ENCODE data around the gene ADGRD1.
"Not testable (repeated sequence)": the region's sequence is repeated elsewhere in the genome, so short reads cannot be mapped to it uniquely, and the experiment has no call there.

The ADGRD1 gene

DNA sequence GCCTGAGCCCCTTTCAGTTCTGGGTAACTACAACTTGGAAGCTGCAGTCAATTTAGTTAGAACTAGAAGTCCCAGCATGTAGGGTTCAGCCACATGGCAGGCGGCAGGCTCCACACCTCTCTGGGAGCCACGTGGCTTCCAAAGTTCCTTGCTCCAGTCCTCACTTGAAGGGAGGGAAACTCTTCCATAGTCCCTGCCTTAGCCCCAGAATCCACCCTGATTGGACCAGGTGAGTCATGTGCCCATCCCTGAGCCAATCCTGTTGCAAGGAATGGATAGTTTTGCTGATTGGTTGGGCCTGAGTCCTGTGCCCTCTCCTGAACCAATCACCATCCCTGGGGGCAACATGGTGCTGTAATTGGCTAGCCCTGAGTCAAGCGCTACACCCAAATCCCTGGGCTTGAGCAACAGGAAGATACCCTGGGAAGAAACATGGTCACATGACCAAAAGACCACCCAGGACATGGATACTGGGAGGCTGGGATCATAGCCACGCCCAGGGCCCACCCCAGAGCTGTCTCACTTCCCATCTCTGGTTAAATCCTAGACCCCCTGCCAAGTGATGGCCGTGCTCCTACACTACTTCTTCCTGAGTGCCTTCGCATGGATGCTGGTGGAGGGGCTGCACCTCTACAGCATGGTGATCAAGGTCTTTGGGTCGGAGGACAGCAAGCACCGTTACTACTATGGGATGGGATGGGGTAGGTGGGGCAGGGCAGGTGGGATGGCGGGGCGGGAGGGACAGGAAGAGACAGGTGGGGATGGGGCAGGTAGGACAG is 154.7 kb downstream of the ADGRD1 start:
- no peak for DNase-seq

DNA sequence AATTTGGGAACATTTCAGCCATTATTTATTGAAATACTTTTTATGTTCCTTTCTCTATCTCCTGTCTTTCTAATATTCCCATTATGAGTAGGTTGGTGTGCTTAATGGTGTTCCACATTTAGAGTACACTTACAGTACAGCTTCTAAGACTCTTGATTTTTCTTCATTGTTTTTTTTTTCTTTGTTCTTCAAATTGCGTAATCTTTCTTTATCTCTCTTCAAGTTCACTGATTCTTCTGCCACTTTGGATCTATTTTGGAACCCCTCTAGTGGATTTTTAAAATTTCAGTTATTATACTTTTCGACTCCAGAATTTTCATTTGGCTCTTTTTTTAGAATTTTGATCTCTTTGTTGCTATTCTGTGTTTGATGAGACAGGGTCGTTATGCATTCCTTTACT is 157.7 kb downstream of the ADGRD1 start:
- no peak for DNase-seq

DNA sequence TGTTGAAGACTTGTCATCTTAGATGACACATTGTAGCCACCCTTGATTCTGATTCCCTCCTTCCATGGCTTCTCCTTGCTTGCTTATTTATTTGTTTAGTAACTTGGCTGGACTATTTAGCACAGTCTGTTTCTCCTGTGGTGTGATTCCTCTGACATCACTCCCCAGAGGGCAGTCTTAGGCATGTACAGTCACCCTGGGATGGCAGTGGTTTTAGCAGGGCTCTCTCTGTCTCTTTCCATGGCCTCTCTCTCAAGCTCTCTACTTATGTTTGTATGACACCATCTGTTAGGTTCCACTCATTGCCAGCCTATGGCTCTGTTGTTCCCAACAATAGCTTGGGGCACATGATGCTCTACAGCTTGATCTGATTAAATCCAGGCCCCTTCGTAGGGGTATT is 158.3 kb downstream of the ADGRD1 start:
- no peak for DNase-seq

DNA sequence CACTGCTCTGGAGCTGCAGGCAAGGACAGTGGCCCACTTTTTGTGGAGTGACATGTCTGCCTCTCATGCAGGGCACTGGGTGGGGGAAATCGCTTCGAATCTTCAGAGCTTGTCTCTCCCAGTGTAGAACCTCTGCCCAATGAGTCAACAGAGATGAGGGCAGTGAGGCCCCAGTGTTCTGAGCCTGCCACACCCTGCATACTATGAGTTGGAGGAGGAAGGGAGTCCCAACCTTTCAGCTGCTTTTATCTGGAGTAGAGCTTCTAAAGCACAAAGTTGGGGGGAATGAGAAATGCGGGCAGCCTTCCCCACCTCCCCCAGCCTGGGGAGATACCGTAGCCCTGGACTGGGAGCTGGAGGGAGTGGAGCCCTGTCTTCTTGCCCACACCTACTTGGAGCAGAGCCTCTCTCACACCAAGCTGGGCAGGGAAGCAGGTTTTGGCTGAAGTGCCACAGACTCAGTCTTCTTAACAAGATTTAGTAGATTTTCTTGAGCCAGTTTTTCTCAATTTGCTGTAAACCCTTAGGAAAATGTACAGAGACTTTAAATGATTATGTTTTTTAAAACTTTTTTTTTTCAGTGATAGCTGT is 159.1 kb downstream of the ADGRD1 start:
- no peak for DNase-seq

DNA sequence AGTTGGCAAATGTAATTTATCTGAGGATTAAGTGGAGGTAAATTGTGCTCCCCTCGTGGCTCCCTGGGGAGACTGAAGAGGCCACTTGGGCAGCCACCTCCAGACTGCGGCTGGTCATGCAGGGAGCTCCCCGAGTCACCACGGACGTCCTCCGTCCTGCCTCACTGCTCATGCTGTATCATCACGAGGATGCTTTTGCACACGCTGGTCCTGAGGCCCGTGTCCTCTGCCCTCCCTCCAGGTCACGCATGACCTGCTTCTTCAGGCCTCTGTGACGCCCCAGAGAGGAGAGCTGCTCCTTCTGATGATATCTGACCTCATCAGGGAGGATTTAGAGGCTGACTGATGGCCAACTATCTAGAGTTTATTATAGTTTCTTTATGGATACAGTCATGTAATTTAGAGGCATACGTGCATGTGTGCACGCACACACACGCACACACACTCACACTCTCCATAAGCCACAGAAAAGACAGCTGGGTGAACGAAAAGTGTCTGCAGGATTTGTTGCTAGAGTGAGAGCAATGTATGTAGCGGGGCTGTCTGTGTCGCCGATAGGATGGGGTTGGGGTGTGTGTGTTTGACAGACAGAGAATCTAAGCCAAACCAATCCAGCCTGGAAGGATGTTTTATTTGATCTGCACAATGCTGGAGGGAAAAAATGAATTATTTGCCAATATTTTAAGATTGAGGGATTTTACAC is 160.0 kb downstream of the ADGRD1 start:
- DNase-seq: no peak

DNA sequence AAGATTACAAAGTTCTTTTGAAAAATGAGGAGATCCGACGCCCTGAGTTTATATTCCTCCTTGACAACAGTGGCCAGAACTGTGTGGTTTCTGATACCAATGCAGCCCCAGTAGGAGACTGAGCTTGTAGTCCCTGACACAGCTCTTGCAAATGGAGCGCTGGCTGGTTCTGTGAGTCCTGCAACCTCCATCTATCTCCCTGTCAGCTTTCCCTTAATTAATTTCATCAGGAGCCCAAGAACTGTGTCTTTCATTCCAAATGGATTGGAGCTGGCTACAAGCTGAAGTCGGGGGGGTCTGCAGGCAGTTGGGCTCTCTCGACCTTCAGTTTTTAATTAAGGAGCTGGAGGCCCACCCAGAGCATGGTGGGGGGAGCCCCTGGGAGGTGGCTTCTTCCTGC is 160.6 kb downstream of the ADGRD1 start:
- no peak for DNase-seq

DNA sequence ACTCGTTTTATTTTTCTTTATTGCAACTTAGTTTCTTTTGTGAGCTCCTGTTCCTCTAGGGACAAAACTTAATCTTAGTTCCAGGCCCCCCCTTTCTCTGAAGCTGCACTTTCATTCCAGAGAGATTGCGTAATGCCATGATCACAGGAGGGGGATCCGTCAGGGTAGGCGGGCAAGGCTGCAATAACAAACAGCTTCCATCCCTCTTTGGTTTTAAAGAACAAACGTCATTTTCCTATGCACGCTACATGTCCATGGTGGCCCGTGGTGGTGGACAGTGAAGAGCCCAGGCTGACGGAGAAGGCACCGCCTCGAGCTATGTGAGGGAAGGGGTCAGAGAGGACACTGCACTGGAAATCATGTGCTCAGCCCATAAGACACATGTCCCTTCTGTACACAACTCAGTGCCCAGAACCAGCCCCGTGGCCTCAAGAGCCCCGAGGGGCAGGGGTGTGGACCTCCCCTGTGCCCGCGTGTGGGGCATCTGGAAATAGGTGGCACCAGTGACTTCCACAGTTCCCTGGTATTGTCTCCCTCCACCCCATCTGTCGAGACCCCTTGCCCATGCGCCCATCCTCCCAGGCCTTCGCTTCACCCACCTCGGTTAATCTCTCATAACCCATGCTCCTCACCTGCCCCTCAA is 161.4 kb downstream of the ADGRD1 start:
- DNase-seq: no peak

DNA sequence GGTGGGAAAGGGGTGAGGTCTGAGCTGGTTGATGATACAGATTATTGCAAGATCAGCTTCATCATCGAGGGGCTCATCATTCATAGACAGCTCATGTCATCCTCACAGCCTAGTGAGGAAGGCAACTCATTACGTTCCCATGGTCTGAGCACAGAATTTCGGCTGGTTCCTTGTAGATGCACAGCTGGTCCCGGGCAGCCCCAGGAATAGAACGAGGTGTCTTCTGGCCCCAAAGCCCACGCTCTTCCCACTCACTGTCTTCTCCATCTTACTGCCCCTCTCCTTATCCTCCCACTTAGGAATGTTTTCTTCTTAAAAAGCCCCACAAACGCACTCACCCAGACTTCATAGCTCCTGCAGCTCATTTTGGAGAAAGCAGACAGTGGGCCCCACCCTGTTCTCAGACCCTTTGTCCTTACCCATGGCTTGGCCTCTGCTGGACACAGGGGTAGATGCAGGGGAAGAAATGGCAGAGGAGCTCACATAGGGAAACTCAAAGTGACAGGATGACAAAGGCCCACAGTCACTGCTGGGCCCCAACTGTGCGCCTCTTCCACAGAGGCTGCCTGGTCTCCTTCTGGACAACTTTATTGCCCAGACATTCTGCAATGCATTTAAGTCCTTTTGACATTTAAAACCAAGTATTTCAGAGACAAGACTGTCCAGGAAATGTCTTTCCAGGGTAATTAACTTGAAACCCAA is 162.2 kb downstream of the ADGRD1 start:
- DNase-seq: no peak

DNA sequence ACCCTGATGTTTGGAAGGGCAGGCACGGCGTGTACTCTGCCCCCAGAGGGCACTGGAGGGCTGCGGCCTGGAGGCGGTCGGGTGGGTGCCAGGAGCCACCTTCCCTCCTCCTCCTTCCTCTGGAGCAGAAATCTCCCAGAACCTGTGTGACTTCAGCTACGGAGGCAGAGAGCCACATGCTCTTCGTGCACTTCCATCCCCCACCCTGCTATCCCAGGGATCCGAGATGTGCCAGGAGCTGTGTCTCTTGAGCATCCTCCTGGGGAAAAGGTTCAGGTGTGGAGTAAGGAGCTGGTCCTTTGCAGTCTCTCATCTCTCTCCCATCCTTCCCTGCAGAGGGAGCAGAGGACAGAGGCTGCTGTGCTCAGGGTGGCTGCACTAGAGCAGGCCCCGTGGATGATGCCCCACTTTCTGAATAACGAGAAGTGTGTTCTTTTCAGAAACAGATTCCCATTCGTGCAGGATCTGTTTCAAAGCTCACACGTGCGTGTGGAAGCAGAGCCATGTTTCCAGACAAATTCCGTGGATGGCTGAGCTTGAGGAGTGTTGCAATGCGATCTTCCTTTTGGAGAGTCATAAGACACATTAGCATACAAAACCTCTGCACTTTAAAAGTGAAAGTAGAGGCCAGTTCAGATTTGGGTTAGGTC is 162.9 kb downstream of the ADGRD1 start:
- DNase-seq: no peak

DNA sequence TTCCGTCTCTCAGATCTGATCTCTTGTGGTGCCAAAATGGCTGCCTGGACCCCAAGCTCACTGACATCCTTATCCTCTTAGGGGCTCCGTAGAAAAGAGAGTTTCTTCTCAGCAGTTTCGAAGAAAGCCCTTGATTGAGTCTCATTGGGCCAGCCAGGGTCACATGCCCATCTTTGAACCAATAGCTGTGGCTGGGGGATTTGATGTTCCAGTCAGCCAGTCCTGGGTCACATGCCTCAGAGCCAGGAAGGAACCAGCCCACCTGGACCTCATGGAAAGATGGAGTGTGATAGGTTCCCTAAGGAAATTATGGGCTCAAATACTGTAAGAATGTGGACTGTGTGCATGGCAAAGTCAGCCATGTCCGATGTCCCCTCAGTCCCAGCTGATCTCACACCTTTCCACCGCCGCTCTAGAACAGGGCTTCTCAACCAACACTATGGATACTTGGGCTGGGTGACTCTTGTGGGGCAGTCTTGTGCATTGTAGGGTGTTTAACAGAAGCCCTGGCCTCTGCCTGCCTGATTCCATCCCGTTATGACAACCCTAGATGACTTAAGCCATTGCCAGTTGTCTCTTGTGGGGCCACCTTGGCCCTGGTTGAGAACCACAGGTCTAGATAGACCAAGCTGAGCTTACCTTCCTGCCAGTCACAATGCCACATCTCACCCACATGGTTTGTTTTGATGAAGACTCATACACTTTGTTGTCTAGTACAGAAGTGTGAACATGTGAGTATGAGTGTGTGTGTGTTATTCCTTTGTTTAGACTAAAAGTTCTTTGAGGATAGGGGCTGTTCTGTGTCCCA is 163.9 kb downstream of the ADGRD1 start:
- no peak for DNase-seq

DNA sequence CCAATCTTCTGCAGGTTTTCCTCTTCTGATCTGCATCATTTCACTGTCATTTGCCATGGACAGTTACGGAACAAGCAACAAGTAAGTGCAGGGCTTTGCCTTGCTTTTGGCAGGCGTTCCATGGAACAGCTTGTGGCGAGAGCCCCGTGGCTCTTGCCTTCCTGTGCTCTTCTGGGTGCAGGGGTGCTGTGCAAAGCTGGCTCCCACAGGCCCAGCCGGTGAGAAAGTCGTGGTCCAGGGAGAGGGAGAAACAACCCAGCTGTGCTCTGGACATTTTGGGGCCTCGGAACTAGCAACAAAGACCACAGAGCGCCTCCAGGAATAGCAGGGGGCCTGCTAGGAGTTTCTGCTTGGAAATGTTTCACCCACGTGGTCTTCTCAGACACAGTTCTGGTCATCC is 164.7 kb downstream of the ADGRD1 start:
- no peak for DNase-seq

DNA sequence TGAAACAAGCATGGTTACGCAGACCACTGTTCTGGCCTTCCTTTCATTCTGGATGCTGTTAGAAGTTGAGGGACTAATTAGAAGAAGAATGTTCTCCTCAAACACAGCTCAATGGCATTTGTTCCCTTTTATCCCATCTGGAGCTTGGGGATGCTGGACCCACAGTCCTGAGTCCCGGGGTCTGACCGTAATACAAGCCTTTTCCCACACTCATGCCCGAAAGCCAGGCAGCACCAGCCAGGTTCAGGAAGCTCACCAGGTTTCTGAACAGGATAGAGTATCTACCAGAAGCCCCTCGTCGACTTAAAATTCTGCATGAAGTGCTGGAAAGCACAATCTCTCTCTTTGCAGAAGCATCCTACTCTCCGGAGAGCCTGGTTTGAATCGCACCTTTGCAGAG is 165.6 kb downstream of the ADGRD1 start:
- DNase-seq: not testable (repeated sequence)

DNA sequence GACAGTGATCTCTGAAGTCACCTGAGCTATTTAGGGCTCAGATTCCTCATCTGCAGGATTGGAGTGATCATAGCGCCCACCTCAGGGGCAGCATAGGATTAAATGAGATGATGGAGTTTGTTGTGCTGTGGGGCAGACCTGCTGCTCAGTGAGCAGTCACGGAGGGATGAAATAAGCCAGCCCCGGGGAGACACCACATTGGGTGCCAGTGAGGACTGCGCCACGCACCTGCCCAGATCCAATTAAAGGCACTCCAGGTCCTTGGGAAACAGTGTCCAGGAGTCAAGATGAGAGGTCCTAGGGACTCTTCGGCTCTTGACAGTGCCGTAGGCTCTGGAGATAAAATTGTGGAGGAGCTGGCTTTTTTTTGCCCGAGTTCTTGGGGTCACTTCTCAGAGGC is 166.2 kb downstream of the ADGRD1 start:
- DNase-seq: no peak

DNA sequence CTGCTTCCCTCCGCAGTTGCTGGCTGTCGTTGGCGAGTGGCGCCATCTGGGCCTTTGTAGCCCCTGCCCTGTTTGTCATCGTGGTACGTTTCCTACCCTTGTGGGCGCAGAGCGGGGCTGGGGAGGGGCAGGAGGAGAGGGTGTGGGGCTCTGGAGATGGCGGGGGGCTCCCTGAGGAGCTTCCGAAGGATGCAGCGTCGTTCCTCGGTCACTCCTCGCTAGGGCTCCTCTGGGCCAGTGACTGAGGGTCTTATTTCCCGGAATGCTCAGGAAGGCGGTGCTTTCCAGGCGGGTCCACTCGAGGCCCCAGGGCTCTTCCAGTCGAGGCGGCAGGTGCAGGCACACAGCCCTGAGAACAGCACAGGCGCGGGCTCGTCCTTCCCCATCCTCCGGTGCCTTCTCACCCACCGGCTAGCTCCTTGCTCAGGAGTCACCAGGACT is 167.1 kb downstream of the ADGRD1 start:
- DNase-seq: no peak

DNA sequence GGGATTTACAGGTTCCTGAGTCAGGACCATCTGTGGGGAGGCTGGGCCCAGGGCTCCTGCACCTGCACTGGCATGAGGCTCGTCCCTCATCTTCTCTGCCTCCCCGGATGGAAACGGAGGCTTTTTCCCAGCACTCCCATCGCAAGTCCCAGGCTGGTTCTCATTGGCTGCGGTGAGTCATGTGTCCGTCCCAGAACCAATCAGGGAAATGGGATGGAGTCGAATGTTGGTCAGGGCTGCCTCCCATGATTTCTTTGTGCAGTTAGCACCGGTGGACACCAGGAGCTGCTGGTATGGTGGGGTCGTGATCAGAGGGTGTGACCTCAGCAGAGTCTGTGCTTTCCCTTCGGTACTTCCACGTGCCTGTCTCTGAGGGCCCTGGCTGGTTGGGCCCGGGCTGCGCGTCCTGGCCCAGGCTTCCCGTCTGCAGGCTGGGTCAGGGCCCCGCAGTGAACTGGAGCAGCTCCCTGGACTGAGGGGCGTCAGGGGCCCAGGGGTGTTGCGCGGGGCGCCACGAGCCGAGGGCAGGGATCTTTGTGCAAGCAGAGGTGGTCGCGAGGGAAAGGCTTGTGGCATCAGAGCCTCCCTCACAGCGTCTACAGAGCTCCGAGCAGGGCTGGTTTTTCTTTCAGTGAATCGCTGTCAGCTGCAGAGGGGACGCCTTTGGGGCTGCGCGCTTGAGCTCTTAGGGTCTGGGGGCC is 168.1 kb downstream of the ADGRD1 start:
- no peak for DNase-seq

DNA sequence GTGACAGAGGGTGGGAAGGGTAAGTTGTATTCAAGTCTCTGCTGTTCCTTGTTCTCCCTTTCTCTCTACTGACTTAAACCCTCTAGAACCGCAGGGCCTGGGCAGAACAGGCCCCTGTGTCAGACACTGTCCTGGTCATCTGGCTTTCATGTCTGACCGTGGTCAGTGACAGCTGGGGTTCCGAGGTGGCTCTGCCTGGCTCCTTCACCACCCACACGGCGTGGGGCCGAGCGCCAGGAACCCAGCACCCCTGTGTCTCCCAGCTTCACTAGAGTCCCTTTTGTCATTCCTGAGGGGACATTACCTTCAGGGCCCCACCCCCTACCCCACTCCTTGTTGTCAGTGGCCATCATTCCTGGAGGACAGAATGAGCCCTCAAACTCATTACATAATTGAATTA is 168.9 kb downstream of the ADGRD1 start:
- no peak for DNase-seq

DNA sequence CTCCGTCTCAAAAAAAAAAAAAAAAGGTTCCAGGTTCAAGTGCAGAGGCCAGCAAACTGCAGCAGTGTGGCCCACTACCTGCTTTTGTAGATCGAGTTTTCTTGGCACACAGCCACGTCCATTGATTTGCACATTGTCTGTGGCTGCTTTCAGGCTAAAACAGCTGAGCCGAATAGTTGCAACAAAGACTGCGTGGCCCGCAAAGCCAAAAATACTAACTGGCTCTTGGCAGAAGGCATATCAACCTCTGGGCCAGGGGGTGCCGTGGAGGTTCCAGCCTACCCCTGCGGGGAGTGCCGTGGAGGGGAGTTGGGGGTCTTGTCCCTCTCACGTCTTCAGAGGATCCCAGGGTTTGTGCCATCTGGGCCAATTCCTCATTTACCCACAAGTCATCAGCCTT is 170.1 kb downstream of the ADGRD1 start:
- DNase-seq: no peak

DNA sequence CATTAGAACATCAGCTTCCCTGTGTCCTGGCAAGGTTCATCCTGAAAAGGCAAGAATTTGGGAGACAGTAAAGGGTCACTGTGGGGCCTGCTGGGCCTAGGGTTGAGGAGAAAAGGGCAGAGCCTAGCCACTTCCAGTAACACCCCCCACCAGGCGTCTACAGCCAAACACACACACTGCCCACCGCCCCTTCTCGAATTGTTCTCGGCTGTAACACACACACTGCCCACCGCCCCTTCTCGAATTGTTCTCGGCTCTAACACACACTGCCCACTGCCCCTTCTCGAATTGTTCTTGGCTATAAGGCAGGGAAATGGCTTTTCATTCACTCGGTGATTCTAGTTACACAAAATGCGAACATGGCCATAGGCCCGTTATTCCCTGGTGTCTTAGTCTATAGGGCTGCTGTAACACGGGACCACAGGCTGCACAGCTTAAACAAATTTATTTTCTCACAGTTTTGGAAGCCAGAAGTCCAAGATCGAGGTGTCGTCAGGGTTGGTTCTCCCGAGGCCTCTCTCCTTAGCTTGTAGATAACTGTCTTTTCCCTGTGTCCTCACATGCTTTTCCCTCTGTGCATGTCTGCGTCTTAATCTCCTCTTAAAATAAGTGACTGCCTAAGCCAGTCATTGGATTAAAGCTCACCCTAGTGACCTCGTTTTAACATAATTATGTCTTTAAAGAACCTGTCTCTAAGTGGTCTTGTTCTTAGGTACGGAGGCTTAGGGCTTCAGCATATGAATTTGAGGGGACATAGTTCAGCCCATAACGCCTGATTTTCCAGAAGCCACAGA is 171.0 kb downstream of the ADGRD1 start:
- DNase-seq: no peak

DNA sequence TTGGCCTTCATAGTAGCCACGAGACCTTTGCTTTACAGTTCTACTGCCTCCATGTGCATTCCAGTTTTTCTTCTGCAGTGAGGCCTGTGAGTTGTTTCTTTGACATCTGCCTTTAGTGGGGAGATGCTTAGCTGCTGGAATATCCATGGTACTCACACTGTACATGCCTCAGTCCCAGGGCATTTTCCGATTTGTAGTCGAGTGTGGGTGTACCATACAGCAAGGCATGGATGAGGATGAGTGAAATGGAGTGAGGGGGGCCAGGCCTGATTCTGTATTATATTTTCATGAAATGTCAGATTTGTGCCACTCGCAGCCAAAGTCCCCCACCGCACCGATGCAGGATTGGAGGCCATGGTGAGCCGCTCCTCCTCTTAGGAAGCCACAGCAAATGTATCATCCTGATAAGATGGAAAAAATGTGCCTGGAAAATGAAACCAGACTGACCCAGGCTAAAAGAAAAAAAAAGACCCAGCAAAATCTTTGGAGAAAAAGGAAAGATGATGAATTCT is 173.0 kb downstream of the ADGRD1 start:
- no peak for DNase-seq

DNA sequence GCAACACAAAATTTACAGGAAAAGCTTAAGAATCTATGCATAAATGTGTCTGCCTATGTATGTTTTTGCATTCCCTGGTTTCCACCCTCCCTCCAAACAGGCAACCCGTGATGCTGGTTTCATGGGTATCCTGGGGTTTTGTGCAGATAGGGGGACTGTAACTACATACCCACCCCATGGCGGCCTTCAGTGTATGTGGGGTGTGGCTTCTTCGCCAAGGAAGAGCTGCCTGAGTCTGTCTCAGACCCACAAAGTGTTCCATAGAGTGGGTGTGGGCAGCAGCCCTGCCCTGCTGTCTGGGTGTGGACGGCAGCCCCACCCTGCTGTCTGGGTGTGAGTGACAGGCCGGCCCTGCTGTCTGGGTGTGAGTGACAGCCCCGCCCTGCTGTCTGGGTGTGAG is 174.8 kb downstream of the ADGRD1 start:
- DNase-seq: no peak

Measured in NCI-H1092 treated with DMSO at 0.1 percent for 48 hours (cell line).